CD4-positive, alpha-beta T cell treated with Interleukin-15 for 1 hour (primary cell): ENCODE results near the gene DESI1.
"Not testable (repeated sequence)": the region's sequence is repeated elsewhere in the genome, so short reads cannot be mapped to it uniquely, and the experiment has no call there.

Experiments
- DNase-seq: peaks from one replicate; pipeline ENCODE4 v3.0.0-alpha.2; 2020

Gene DESI1

DNA sequence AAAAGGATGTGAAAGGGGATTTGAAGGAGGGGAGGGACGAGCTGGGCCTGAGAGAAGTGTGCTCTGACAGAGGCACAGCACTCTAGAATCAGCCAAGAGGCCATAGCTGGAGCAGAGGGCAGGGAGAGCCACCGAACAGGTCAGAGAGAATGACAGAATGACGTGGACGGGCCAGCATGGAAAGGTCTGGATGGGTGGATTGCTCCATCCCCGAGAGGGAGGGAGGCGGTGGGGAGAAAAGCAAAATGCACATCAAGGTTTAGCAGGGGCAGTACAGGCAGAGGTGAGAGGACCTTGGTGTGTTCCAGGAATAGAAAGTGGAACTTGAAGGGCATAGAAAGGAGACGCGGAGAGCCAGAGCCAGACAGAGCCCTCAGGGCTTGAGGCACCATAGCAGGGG is 38.1 kb downstream of the DESI1 start:
- DNase-seq, result no peak

DNA sequence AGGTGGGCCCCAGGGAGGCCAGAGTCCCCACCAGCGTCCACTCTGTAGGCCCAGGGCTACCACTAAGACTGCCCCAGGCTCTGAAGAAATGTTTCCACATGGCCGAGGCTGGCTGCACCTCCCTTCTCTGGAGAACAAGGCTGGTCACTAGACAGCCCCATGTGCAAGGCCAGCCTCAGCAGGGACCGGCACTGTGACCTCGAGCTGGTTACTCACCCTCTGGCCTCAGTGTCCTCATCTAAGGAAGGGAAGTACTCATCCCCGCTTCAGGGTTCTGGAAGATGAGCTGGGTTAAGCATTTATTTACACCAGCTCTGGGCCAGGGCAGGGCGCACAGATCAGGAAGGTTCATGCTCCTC is 40.9 kb downstream of the DESI1 start:
- no peak for DNase-seq

DNA sequence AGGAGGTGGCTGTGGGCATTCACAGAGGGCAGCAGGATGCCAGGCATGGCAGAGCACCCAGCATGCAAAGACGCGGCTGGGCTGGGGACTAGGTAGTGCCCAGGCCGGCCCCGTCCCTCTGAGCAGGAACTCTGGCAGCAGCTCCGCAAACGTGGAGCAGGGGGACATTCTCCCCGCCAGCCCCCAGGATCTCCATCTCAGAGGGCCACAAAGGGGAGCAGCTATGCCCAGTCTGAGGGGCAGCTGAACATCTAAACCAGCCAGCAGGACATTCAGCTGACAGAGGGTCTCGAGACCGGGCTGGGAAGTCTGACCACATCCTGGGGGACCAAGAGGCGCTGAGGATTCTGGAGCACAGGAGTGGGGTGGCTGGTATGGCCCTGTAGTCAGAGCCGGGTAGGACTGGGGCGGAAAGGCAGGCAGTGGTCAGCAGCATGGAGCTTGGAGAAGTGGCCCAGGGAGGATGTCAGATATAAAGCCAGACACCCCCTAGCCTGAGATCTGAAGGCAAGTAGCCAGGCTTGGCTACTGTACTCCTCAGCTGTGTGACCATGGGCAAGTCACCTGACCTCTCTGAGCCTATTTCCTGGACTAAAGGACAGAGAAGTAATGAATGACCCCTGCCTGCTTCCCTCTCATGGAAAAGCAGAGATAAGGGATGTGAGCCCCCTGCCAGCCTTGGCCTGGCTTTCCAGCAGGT is 41.4 kb downstream of the DESI1 start:
- no peak for DNase-seq

DNA sequence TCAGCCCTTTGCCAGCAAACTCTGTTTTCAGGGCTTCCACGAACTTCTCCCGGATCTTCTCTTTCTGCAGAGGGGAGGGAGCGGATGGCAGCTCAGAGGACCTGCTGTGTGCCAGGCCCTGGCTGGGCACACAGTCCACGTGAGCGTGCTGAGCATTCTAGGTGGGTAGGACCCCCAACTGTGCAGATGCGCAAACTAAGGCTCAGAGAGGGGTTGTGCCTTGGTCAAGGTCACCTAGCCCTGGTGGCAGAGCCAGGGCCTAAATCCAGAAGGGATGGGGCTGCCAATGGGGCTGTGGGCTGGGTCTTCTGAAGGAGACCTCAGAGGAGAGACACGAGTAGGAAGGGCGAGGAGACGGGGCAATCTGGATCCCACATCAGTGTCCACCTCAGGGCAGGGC is 42.0 kb downstream of the DESI1 start:
- DNase-seq, result no peak

DNA sequence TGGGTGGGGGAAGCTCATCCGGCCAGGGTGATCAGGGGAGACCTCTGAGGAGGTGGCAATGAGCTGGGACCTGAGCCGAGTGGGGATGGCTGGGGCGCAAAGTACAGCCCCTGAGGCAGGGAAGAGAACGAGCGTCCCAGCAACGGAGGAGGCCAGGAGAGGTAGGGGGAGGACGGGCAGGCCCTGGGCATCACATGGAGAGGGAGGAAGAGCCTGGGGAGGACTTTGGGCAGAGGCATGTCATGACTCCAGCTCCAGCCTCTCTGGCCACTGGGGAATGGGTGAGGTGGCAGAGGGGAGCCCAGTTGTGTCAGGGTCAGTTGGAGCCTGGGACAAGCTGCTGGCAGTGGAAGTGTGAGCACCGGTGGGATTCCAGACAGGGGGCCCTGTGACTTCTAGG is 42.7 kb downstream of the DESI1 start:
- no peak for DNase-seq

DNA sequence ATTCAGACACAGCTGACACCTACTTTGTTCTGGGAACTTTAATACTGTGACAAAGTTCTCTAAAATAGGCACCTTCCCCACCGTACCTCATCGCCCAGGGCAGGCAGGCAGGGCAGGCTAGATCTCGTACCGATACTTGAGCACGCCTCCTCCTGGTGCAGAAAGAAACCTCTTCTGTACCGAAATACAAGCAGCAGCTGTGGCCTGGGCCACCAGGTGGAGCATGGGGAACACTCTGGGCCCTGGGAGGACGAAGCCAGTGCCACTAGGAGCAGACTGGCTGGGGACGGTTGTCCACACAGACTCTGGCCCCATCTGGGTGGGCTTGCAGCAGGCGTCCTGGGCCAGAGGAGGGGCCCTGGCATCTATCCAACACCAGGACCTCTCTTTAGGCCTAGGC is 44.0 kb downstream of the DESI1 start:
- no peak for DNase-seq

DNA sequence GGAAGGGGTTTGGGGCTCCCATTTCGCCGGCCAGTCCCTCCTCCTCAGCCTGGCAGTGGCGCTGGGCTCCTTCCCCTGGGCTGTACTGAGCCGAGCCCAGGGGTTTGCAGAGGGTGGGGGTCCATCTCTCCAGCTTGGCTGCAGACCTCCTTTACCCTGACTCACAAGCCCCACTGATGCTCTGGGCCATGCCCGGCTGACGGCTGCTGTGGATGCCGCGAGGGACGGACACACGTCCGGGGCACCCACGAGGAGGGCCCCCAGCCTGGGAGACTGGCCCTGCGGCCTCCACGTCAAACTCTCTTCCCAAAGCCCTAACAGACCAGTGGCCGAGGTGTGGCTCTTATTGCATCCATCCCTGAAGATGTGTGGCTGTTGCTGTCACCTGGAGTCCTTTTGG is 45.3 kb downstream of the DESI1 start:
- no peak for DNase-seq

DNA sequence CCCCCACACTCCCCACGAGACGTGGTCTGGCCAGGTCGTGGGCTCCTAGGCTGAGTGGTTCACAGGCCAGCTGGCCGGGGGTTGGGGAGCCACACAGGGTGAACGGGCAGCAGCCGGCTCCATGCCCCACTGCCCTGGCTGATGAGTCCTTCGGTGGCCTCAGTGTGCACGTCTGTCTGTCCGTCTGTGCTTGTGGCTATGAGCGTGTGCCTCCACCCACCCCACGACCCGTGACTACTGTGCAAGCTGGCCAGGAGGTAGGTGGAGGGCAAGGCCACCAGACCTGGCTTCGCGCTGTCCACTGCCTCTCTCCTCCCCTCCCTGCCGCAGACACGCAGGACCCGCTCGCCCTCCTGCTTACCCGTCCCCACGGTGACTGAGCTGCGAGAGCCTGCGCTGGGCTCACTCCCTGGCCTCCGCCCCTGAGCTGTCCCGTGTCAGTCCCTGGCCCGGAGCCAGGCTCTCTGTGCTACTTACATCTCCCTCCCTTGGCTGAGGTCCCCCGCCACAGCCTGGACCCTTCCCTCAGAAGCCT is 45.9 kb downstream of the DESI1 start:
- DNase-seq, result no peak

DNA sequence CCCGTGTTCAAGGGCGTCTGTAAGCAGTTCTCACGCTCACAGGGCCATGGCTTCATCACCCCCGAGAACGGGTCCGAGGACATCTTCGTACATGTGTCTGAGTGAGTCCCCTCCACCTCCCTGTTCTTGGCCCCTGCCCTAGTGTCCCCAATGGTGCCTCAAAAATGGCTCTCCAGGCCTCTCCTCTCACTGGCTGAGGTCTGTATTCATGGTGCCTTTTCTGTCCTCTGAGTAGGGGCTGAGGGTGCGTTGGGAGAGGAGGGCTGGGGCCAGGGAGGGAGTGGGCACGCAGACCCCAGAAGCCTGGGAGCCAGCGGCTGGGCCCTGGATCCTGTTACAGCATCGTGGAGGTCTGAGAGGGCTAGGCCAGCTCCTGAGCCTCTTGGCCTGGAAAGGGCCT is 47.2 kb downstream of the DESI1 start:
- no peak for DNase-seq

DNA sequence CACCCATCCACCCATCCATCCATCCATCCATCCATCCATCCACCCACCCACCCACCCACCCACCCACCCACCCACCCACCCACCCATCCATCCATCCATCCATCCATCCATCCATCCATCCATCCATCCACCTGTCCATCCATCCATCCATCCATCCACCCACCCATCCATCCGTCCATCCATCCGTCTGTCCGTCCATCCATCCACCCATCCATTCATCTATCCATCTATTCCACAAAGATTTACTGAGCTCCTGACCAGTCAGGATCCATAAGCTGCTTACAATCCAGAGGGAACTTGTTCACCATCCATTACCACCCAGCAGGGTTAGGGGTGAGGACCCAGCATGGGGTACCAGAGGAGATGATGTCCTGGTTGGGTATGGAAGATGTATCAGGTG is 48.5 kb downstream of the DESI1 start:
- DNase-seq, result not testable (repeated sequence)

DNA sequence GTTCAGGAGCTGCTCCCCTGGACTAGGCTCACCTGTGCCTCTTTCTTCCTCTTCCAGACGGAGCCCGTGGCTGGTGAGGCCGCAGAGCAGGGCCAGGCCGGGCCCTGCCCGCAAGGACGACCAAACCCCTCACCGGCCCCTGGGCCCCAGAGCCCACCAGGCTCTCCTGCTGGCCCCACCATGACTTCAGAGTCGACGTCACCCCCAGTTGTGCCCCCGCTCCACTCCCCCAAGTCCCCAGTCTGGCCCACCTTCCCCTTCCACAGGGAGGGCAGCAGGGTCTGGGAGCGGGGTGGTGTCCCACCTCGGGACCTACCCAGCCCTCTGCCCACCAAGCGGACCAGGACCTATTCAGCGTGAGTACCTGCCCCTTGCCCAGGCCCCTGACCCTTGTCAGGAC is 49.1 kb downstream of the DESI1 start:
- no peak for DNase-seq

DNA sequence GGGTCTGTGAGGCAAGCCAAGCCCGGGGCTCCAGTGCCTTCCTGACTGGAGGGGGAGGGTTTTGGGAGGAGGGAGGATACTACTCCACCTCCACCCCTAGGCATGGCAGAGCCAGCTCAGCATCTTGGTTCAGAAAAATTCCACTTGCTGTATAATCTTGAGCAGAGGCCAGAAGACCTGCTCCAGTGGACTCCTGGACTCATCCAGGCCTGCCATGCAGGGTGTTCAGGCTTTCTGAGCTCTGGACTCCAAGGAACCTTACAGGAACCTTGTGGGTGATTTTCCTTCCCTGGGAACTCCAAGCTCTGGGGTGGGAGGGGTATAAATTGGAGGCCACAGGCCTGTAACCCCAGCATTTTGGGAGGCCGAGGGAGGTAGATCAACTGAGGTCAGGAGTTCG is 50.6 kb downstream of the DESI1 start:
- no peak for DNase-seq

DNA sequence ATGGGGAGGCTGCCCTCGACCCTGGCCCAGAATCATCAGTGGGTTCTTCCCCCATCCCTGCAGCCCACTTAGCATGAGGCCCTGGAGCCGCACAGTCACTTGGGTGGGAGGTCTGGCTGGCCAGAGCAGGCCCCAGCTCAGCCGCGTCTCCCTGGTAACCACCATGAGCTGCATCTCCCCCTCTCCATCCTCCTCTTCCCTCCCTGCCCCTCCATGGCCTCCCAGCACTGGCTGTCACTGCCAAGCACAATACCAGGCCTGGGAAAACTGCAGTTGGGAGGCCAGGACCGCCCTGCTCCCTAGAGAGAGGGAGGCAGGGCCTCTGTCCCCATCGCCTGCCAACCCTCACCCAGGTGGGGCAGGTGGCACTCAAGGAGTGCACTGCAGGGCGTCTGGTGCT is 52.0 kb downstream of the DESI1 start:
- no peak for DNase-seq

DNA sequence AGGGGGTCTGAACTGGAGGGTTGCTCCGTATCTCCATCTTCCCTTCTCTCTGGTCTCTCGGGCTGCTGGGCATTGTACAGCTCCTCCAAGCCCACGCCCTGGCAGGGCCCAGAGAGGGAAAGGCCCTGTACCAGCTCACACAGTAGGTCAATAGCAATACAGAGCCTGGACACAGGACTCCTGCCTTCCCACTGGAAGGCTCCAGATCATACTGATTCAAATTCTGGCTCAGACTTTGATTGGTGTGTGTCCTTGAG is 53.4 kb downstream of the DESI1 start:
- no peak for DNase-seq

DNA sequence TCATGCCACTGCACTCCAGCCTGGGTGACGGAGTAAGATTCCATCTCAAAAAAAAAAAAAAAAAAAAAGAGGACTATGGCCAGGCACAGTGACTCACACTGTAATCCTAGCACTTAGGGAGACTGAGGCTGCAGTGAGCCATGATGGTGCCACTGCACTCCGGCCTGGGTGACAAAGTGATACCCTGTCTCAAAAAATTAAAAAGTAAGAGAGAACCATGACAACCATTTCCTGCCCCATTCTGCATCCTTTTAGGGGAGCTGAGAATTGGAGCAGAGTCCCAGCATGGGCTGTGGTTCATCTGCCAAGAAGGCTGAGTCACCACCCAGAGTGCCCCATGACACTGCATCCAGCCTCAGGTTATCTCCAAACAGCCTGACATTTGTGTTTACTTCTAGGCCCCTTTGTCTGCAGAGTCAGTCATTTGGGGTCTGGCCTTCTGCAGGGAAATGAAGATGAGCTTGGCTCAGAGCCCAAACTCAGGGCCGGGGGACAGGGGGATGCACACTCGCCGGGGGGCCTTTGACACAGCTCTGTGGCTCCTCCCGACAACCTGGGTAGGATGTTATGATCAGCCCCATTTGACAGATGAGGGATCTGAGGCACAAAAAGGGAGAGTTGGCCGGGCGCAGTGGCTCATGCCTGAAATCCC is 55.3 kb downstream of the DESI1 start:
- DNase-seq, result no peak

DNA sequence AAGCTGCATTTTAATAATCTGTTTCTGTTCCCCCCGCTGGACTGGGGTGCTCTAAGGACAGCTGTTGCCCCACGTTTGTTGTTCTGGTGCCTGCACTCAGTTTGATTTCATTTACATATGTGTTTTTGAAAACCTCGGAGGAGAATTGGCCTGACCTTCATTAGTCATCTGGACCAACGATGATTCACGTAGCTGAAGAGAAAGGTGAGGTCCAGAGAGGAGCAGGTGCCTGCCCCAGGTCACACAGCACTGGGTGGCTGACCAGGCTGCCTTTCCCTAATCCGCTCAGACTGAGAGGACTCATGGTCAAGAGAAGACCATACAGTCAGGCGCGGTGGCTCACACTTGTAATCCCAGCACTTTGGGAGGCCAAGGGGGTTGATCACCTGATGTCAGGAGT is 56.3 kb downstream of the DESI1 start:
- DNase-seq, result no peak

DNA sequence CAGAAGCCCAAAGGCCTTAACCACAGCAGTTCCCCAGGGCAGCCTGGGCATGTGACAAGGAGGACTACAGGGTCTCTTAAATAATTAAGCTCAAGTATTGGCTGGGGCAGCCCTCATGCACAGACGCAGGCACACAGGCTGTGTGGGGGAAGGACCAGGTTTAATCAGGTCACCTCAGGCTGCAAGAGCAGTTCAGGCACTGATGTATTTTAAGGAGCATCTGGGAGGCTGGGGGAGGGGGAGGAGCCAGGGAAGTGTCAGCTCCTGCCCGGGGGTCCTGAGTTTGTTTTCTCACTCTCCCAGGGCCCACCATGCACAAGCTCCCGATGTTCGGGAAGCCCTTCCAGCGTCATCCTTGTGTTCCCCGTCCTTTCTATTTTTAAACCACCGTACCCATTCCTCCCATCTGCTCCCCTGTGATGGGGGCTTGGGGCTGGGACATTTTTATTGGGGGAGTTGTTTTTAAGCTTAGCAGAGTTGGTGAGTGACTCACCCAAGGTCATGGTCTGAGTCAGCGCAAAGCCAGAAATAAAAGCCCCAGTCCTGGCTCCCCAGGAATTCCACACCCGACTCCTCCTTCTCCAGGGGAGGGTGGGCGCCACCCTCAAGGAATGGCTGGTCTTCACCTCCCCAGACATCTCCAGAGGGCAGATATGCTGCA is 57.7 kb downstream of the DESI1 start:
- DNase-seq, result no peak

DNA sequence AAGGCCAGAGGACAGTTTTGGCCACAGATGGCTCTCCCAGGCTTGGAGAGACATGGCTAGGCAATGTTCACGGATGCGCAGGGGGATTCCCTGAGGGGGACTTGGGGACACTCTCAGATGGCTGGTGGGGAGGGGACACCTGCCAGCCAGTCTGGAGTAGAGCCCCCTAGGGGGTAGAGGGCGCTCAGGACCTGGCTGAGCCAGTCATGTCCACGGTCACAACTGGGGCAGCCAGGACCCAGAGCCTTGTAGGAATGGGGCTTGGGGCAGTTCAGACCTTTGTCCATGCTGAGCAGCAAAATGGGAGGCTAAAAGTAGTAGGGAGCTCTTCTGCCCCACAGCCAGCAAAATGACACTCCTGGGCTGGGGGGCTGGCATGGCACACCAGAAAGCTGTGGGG is 58.4 kb downstream of the DESI1 start:
- DNase-seq, result no peak

DNA sequence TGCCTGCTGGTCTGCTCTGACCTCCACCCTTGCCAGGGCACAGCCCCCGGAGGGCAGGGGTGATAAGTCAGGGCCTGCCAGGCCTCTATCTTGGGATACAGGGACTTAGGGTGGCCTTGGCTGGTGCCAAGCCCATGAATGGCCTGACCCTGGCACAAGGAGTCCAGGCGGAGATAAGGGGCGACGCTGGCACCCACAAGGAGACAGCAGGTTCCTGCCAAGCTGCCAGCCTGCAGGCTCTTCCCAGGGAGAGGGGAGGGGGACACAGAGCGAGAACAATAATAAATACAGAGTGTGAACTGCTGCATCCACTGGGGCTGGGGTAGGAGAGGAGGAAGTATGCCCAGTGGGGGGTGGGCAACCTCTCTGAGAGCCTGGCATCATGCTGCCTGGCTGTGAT is 59.1 kb downstream of the DESI1 start:
- DNase-seq, result no peak

DNA sequence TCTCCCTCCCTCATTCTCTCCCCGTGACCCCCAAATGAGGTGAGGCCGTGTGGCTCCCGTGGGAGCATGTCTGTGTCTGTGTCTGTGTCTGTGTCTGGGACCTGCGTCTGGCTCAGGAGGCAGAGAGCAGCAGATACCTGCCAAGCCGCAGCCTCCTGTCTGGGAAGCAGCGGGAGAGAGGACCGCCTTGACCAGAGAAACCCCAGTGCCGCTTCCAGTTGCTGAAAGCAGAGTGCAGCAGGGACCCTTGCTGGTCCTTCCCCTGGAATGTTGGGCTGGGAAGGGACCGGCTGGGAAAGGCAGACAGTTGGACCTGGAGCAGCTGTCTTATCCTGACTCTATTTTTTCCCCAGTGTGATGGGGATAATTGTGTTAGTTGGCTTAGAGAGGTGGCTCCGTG is 59.5 kb downstream of the DESI1 start:
- DNase-seq, result no peak

DNA sequence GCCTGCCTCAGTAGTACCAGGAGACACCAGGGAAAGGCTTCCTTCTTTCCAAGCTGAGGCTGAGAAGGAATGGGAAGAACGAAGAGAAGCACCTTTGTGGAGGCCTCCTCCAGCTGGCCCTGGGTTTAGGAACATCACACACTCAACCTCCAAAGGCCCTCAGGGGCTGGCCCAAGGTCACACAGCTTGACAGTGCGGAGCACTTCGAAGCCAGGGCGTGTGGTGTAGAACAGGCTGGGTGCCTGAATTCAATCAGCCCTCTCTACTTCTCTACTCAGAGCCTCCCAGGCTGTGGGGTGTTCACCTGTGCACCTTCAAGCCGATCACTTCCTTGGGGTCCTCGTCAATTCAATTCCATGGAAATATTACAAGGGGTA is 60.8 kb downstream of the DESI1 start:
- no peak for DNase-seq

DNA sequence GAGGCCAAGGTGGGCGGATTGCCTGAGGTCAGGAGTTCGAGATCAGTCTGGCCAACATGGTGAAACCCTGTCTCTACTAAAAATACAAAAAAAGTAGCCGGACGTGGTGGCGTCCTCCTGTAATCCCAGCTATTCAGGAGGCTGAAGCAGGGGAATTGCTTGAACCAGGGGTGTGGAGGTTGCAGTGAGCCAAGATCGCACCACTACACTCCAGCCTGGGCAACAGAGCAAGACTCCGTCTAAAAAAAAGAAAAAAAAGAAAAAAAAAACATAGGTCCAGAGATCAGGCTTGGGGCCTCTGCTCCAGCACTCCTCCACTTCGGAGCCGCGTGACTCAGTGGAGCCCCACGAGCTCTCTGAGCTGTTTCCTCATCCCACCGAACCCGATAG is 62.6 kb downstream of the DESI1 start:
- DNase-seq, result not testable (repeated sequence)

DNA sequence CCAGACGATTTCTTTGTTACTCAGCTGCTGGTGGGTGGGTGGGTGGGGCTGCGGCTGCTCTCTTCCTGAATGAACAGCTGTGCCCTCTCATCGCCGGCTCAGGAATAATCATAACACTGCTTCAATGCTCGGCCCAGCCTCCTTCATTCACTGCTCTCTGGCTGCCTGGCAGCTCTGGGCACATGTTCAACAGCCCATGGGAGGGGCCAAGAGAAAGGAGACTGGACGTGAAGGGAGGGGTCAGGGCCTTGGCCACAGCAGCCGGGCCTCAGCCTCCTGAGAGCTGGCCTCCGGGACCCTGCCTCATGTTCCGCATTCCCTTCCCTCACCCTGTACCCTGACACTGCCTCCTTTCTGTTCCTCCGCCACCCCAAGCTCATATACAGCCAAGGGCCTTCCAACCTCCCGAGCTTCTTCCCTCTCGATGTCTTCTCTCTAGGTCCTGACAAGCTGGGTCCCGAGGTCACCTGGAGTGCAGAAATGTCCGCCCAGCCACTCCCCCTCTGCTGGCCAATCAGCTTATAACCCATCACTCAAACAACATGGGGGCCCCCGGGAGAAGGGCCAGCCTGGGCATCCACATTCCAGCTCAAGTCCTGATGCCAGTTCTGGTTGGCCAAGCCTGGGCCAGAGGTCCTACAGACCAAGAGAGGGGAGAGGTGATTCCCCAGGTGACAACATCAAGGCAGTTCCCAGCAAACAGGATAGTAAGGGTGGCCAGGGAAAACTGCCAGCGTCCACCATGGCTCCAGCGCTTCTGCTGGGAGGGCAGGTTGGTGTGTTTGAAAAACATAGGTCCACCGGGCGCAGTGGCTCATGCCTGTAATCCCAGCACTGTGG is 63.2 kb downstream of the DESI1 start:
- no peak for DNase-seq

DNA sequence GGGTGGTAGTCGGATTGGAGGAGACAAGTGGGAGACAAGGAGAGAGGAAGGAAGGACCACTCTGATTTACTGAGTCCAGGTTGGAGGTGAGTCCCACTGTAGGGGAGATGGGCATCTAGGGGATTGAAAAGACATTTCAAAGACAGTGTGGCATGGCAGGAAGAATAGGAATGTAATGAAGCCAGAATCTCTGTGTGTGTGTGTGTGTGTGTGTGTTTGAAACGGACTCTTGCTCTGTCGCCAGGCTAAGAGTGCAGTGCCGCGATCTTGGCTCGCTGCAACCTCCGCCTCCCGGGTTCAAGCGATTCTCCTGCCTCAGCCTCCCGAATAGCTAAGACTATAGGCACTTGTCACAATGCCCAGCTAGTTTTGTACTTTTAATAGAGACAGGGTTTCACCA is 64.3 kb downstream of the DESI1 start:
- no peak for DNase-seq
